GM21723 (cell line): ENCODE results near the gene CYS1.
A peak's percentile ranks its signal among the peaks of the same experiment; 100 is the strongest.
"Not testable (repeated sequence)": the region's sequence is repeated elsewhere in the genome, so short reads cannot be mapped to it uniquely, and the experiment has no call there.

Source experiments
- ATAC-seq: cut with Tn5 transposase; IDR thresholded peaks from one replicate; pipeline ENCODE4 v1.9.1; 2021; ENCODE audit warnings: mild to moderate bottlenecking, moderate library complexity; ENCODE audit not compliant: unreplicated experiment

Gene CYS1

GRCh38 chr2:10079870-10080535 lies at the start of gene CYS1:
CYS1 (minus strand) TSS chr2:10080411; CDS start chr2:10080223, 188 bp downstream.
- peak; percentile 42 for ATAC-seq

- no peak for ATAC-seq
These were observed 49.3 kb upstream of the CYS1 start for GRCh38 chr2:10129490-10129889.

- no peak for ATAC-seq
These were observed 48.2 kb upstream of the CYS1 start for GRCh38 chr2:10128420-10128819.

- no peak for ATAC-seq
These were observed 46.4 kb upstream of the CYS1 start for GRCh38 chr2:10126632-10127026.

GRCh38 chr2:10125842-10126631 lies 45.8 kb upstream of the CYS1 start:
- no peak for ATAC-seq

- no peak for ATAC-seq
These were observed 44.4 kb upstream of the CYS1 start for GRCh38 chr2:10124538-10125045.

- no peak for ATAC-seq
These were observed 43.1 kb upstream of the CYS1 start for GRCh38 chr2:10123281-10123680.

- ATAC-seq: peak; percentile 67
These were observed 42.5 kb upstream of the CYS1 start, which contains the start of gene RRM2 for GRCh38 chr2:10122500-10123280. RRM2 (plus strand) TSS chr2:10122739; CDS start chr2:10122799, 60 bp downstream.

- no peak for ATAC-seq
These were observed 40.8 kb upstream of the CYS1 start for GRCh38 chr2:10120877-10121574.

GRCh38 chr2:10120158-10120876 lies 40.1 kb upstream of the CYS1 start:
- peak; percentile 55 for ATAC-seq

- ATAC-seq: no peak
These were observed 39.5 kb upstream of the CYS1 start for GRCh38 chr2:10119601-10120157.

- ATAC-seq: no peak
These were observed 38.8 kb upstream of the CYS1 start for GRCh38 chr2:10119027-10119325.

- ATAC-seq: no peak
These were observed 29.1 kb upstream of the CYS1 start for GRCh38 chr2:10109311-10109710.

- not testable (repeated sequence) for ATAC-seq
These were observed 24.7 kb upstream of the CYS1 start for GRCh38 chr2:10104906-10105305.

- ATAC-seq: no peak
These were observed 23.0 kb upstream of the CYS1 start for GRCh38 chr2:10103179-10103578.

- ATAC-seq: no peak
These were observed 21.3 kb upstream of the CYS1 start for GRCh38 chr2:10101491-10101890.

GRCh38 chr2:10097352-10098148 lies 17.3 kb upstream of the CYS1 start:
- ATAC-seq: peak; percentile 88

GRCh38 chr2:10096641-10097040 lies 16.4 kb upstream of the CYS1 start:
- ATAC-seq: no peak

GRCh38 chr2:10095175-10095574 lies 15.0 kb upstream of the CYS1 start:
- ATAC-seq: no peak
